Measurements from ENCODE around the gene CASKIN1. TPM values are rescaled to one million over a fixed set of nuclear protein-coding genes. Genes with fewer than 3 reads are reported as not detected.

The CASKIN1 gene
- total and polyA plus RNA-seq, 2 of the 8 experiments (the other 6 are each of a cell fraction or from before 2014, with no cell fraction given), result 1.2 to 6.4 TPM

DNA sequence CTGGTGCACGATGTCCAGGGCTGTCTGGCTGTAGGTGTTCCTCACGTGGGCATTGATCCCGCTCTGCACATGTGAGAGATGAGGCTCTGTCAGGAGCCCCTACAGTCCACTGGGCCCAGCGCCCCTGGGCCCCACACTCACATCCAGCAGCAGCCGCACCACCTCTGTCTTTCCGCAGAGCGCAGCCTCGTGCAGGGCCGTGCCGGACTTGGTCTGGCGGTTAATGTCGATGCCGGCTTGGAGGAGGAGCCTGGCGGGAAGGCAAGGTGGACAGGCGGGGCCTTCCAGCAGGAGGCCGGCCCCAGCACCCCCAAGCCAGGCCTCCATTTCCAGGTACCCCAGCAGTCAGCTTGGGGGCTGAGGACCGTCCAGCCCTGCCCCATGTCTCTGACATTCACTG is 9.2 kb downstream of the CASKIN1 start:
- H3K4ac ChIP-seq (replicated peaks; ENCODE audit: insufficient read length, low read depth, low read length), result no peak overlapping the region
- H3K36me3 ChIP-seq (ENCODE audit: control insufficient read depth in 2 of 4, insufficient read depth in 4 of 4, low read length in 3 of 4), result peaks cover 0 to 4% (median 0%) of the 10 kb centered on the region in 4 experiments; a peak in 1 of 8 replicates
- no peak overlapping the region for H2AFZ ChIP-seq (ENCODE audit: low read length)
- no peak overlapping the region for H3K4me2 ChIP-seq (ENCODE audit: insufficient read depth in 1 of 2, low read depth in 2 of 2, low read length in 2 of 2)
- H2BK15ac ChIP-seq (ENCODE audit: low read length), result no peak overlapping the region
- peak overlapping the region; percentile 51; the same call in 1 of the 2 replicates for H4K8ac ChIP-seq (ENCODE audit: extremely low read depth, insufficient read depth, low read length)
- no peak overlapping the region for H2BK20ac ChIP-seq (ENCODE audit: low read length)
- CTCF ChIA-PET (ENCODE audit: partially characterized antibody), result no interaction called here
- DNase-seq (ENCODE audit: low read depth in 1 of 2, low spot score in 2 of 2) (no peak), FAIRE-seq (no peak)
- WGBS, 2 experiments (ENCODE audit: extremely low coverage in 1 of 2, insufficient coverage in 1 of 2, insufficient read length in 1 of 2, insufficient replicate concordance in 2 of 2, low coverage in 1 of 2, low lambda C conversion rate in 2 of 2, missing lambda C conversion rate in 1 of 2), result 91% methylated on average over 17 of the region's 17 CpGs; no CpG with 5 or more reads in 1 of the 2 experiments
- H3K27ac ChIP-seq (ENCODE audit: low read depth, low read length), result no peak overlapping the region
- H3K23ac ChIP-seq (ENCODE audit: insufficient read length), result no peak overlapping the region
- no peak overlapping the region for H3K56ac ChIP-seq (replicated peaks; ENCODE audit: insufficient read length, low read depth, low read length)
- no peak overlapping the region for H3K18ac ChIP-seq (ENCODE audit: extremely low read depth, low read length)
- no peaks in the 10 kb centered on the region; a peak in 2 of 7 replicates for H3K4me1 ChIP-seq (replicated peaks in 1 of 4; ENCODE audit: control insufficient read depth in 3 of 4, insufficient read depth in 4 of 4, low read length in 3 of 4)
- no peaks in the 10 kb centered on the region for H3K9me3 ChIP-seq (ENCODE audit: insufficient read depth in 2 of 2, low read depth in 1 of 2, low read length in 1 of 2)
- POLR2A ChIA-PET (ENCODE audit: partially characterized antibody), result interaction anchor here (0.6 to 4.9 kb wide), 6 partner anchors 19 to 480 kb away, joined by 3 to 17 read pairs (median 4); partner anchors contain the start of genes ECI1 and TRAF7
- H3K79me1 ChIP-seq (ENCODE audit: low read depth, low read length), result no peaks in the 10 kb centered on the region
- H3K79me2 ChIP-seq (ENCODE audit: control insufficient read depth in 1 of 2, insufficient read depth in 2 of 2, low read length in 2 of 2), result no peaks in the 10 kb centered on the region
- no peak overlapping the region for H3K14ac ChIP-seq (ENCODE audit: insufficient read length)
- H3K23me2 ChIP-seq (ENCODE audit: low read depth, low read length), result peaks cover 1% of the 10 kb centered on the region; the same call in 1 of the 2 replicates
- no peaks in the 10 kb centered on the region for H3K27me3 ChIP-seq (replicated peaks in 1 of 4; ENCODE audit: control insufficient read depth in 3 of 4, extremely low read depth in 1 of 4, insufficient read depth in 3 of 4, low read length in 3 of 4)
- H2BK12ac ChIP-seq (ENCODE audit: low read depth, low read length), result no peak overlapping the region
- peaks cover 0 to 6% of the 10 kb centered on the region in 2 experiments for H4K20me1 ChIP-seq (replicated peaks in 1 of 2; ENCODE audit: control insufficient read depth in 1 of 2, insufficient read depth in 2 of 2, low read length in 2 of 2)
- H4K5ac ChIP-seq (ENCODE audit: insufficient read length, low read depth, low read length), result no peak overlapping the region
- no peak overlapping the region for H2BK120ac ChIP-seq (replicated peaks; ENCODE audit: low read depth, low read length)
- H2BK5ac ChIP-seq (ENCODE audit: low read depth, low read length), result no peak overlapping the region
- no peak overlapping the region for H3K9ac ChIP-seq (replicated peaks in 1 of 4; ENCODE audit: extremely low read depth in 1 of 4, low read depth in 3 of 4, low read length in 3 of 4)
- H3K4me3 ChIP-seq (ENCODE audit: extremely low read depth in 1 of 4, insufficient read depth in 2 of 4, low read depth in 3 of 4, low read length in 4 of 4), result no peak overlapping the region
- H2AK5ac ChIP-seq (ENCODE audit: low read depth, low read length), result no peak overlapping the region
- no peak overlapping the region for H4K91ac ChIP-seq (replicated peaks; ENCODE audit: insufficient read length, low read length)
- no peak for TF ChIP-seq GABPA (IDR thresholded peaks at IDR 0.05; ENCODE audit: borderline replicate concordance, insufficient read depth, low read length)
- TF ChIP-seq TEAD4 (IDR thresholded peaks at IDR 0.05; ENCODE audit: low read depth, low read length), result no peak
- TF ChIP-seq, protein P1, sequence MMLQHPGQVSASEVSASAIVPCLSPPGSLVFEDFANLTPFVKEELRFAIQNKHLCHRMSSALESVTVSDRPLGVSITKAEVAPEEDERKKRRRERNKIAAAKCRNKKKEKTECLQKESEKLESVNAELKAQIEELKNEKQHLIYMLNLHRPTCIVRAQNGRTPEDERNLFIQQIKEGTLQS (IDR thresholded peaks at IDR 0.05; ENCODE audit: insufficient read depth, low read depth, low read length), result no peak
- TF ChIP-seq HDAC6 (IDR thresholded peaks at IDR 0.05; ENCODE audit: low read depth, low read length), result no peak
- TF ChIP-seq POLR2AphosphoS5 (IDR thresholded peaks at IDR 0.05; ENCODE audit: low read depth, low read length), result no peak
- no peak for TF ChIP-seq SP4 (IDR thresholded peaks at IDR 0.05; ENCODE audit: low read length)
- TF ChIP-seq CREB1 (IDR thresholded peaks at IDR 0.05), result no peak
- TF ChIP-seq JUND (IDR thresholded peaks at IDR 0.05; ENCODE audit: low read length), result no peak
- TF ChIP-seq POLR2A (IDR thresholded peaks at IDR 0.05; ENCODE audit: control extremely low read depth in 1 of 2, low read depth in 2 of 2, low read length in 2 of 2), result no peak
- no peak for TF ChIP-seq HDAC2 (IDR thresholded peaks at IDR 0.05; ENCODE audit: borderline replicate concordance in 1 of 2, low read depth in 2 of 2, low read length in 2 of 2)
- no peak for TF ChIP-seq RNF2 (IDR thresholded peaks at IDR 0.05; ENCODE audit: borderline replicate concordance, low read depth, low read length, missing control alignments, poor library complexity, severe bottlenecking)
- TF ChIP-seq TAF1 (IDR thresholded peaks at IDR 0.05; ENCODE audit: low read depth, low read length), result no peak
- no peak for TF ChIP-seq RFX5 (IDR thresholded peaks at IDR 0.05; ENCODE audit: borderline replicate concordance, low read depth, low read length)
- TF ChIP-seq CBX5 (IDR thresholded peaks at IDR 0.05; ENCODE audit: low read depth, low read length), result no peak

Measured in H1 (cell line).